Gastroesophageal sphincter (tissue), 3 donors: ENCODE results near the gene POFUT2.

Experiments used
- CTCF ChIP-seq, 4 experiments: fragments of 200-600 bp in 2 of 4; fragments of 450-650 bp in 2 of 4; sonication (generic) in 1 of 4; IDR thresholded peaks; one replicate each; pipeline ENCODE4 v1.5.1; 2017 to 2019; ENCODE audit warnings: antibody characterized with exemption in 4 of 4, mild to moderate bottlenecking in 2 of 4, moderate library complexity in 2 of 4
- EP300 ChIP-seq: sonication (generic); formaldehyde crosslinking; IDR thresholded peaks from one replicate; pipeline ENCODE4 v1.6.1; 2017; ENCODE audit warnings: antibody characterized with exemption, mild to moderate bottlenecking

GRCh38 chr21:45252448-45252925, 35.2 kb downstream of the POFUT2 start:
- no peak for TF ChIP-seq CTCF (IDR thresholded peaks at IDR 0.05)
- TF ChIP-seq EP300: no peak
